Fibroblast of skin of back (primary cell): ENCODE results near the gene ALPI.

ENCODE experiments used
- DNase-seq: peaks from one replicate; pipeline ENCODE4 v3.0.0-alpha.2; 2013

The ALPI gene

GRCh38 chr2:232465061-232465460 lies 9.1 kb downstream of the ALPI start:
- DNase-seq, result no peak

GRCh38 chr2:232466221-232466620 lies 10.3 kb downstream of the ALPI start:
- DNase-seq, result no peak

- no peak for DNase-seq
Measured at GRCh38 chr2:232473467-232473890, 17.5 kb downstream of the ALPI start.

- DNase-seq, result no peak
Measured at GRCh38 chr2:232476045-232476444, 20.1 kb downstream of the ALPI start.

GRCh38 chr2:232476791-232477190 lies 20.8 kb downstream of the ALPI start:
- no peak for DNase-seq

GRCh38 chr2:232477751-232478510 lies 22.0 kb downstream of the ALPI start:
- no peak for DNase-seq

GRCh38 chr2:232478571-232479340 lies 22.8 kb downstream of the ALPI start:
- no peak for DNase-seq

- no peak for DNase-seq
Measured at GRCh38 chr2:232479341-232480200, 23.6 kb downstream of the ALPI start.

- DNase-seq, result no peak
Measured at GRCh38 chr2:232480201-232481190, 24.5 kb downstream of the ALPI start.

- no peak for DNase-seq
Measured at GRCh38 chr2:232481322-232482140, 25.6 kb downstream of the ALPI start.

GRCh38 chr2:232482301-232483238 lies 26.6 kb downstream of the ALPI start:
- DNase-seq, result no peak

- no peak for DNase-seq
Measured at GRCh38 chr2:232483311-232483922, 27.5 kb downstream of the ALPI start.

- DNase-seq, result no peak
Measured at GRCh38 chr2:232483923-232484627, 28.1 kb downstream of the ALPI start.

GRCh38 chr2:232484628-232485347 lies 28.8 kb downstream of the ALPI start:
- DNase-seq, result no peak

- no peak for DNase-seq
Measured at GRCh38 chr2:232485348-232485756, 29.4 kb downstream of the ALPI start.

- DNase-seq, result no peak
Measured at GRCh38 chr2:232485757-232486557, 30.0 kb downstream of the ALPI start.
